Erythroblast (primary cell): ENCODE results near the gene DLX3.

Experiments
- GATA1 ChIP-seq: IDR thresholded peaks from 2 replicates; pipeline ENCODE4 v1.6.1; 2011; ENCODE audit warnings: low read depth, mild to moderate bottlenecking, control low read depth, low read length, moderate library complexity
- POLR2A ChIP-seq: IDR thresholded peaks from 2 replicates; pipeline ENCODE4 v1.6.1; 2011; ENCODE audit warnings: mild to moderate bottlenecking, low read length

DNA sequence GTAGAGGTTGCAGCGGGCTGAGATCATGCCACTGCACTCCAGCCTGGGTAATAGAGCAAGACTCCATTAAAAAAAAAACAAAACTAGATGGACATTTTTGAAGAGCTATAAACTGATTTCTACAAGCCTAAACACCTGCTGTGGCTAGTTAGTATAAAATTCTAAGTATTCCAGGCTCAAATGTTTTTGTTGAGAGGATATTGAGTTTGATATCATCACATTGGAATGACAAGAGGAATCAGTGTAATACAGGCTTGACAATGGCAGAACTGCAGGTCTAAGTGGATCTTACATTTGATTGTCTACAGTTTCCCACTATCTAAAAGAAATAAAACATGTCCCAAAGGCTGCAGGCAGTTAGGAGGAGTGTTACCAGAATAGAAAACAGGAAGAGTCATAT lies 23.9 kb upstream of the DLX3 start:
- TF ChIP-seq POLR2A (no peak), GATA1 (no peak)
